NCI-H748 treated with DMSO at 0.1 percent for 48 hours (cell line): ENCODE data around the gene ADNP2.

Source experiments
- DNase-seq: peaks from one replicate; lab custom pipeline; 2025; lab: John Stamatoyannopoulos, UW

ADNP2 gene

DNA sequence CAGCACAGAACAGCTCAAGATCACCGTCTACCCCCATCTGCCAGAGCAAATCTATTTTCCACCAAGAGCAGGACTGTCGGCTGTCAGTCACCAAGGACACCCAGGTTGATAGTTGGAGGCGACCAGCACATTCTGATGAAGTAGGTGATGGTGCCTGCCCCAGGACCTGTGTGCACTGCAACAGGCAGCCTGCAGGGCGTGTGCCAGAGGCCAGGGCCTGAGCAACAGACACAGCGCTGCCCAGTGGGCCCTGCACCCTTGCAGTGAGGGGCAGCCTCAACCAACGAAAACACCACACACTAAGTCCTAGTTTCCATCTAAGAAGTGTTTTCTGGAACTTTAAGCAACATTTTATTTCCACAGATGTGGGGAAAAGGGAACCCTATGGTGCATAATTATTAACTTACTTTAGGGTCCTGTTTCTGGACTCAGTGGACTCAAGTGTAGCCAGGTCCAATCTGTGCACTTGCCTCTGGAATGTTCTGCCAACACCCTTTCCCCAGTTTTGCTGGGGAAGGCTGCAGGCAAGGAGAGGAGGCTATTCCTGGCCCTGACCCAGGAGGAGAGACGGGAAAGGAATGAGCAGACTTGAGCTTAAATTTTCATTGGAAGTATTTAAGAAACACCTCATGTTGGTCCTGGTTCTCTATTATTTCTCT, 61.5 kb downstream of the ADNP2 start:
- no peak for DNase-seq

- DNase-seq: no peak
These were observed 62.2 kb downstream of the ADNP2 start for GRCh38 chr18:80171054-80171872.

- DNase-seq: no peak
These were observed 63.0 kb downstream of the ADNP2 start for GRCh38 chr18:80172056-80172455.

- no peak for DNase-seq
These were observed 64.0 kb downstream of the ADNP2 start for GRCh38 chr18:80173060-80173459.

- no peak for DNase-seq
These were observed 66.6 kb downstream of the ADNP2 start for GRCh38 chr18:80175451-80176204.

- no peak for DNase-seq
These were observed 67.4 kb downstream of the ADNP2 start for GRCh38 chr18:80176334-80177073.

DNA sequence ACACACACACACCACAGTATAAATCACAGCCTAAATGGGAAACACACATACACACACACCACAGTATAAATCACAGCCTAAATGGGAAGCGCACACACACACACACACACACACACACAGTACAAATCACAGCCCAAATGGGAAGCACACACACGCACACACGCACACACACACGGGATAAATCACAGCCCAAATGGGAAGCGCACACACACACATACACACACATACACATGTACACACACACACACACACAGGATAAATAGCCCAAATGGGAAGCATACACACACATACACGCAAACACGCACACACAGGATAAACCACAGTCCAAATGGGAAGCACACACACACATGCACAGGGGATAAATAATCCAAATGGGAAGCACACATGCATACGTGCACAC, 68.1 kb downstream of the ADNP2 start:
- DNase-seq: no peak

GRCh38 chr18:80178935-80179818, 70.1 kb downstream of the ADNP2 start:
- no peak for DNase-seq

DNA sequence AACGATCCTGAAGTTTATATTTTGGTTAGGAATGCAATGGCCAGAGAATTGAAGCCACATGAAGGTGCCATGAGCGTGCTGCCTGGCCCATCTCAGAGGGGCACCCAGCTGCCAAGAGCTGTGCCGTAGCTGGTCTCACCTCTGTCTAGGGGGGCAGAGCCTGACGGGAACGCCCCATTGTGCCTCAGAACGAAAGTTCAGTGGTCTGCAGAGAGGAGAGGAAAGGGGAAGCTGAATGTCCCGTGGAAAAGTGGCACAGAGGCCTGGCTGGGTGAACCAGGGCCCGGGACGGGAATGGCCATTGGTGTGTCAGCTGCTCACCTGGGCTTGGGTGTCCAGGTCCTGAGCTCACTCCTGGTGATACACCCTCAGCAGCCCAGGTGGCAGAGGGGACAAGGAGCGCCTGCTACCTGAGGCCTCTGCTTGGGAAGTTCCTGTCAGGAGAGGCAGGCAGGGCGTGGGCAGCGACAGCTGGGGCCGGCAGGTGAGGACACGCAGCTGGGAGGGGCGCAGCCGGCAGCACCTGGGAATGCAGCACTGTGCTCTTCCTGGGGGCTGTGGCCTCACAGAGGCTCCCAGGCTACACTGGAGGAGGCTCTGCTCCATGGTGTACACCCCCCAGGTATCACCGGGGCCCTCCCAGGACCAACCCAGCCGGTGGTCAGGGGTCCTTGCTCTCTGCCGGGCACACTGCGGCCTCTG, 70.9 kb downstream of the ADNP2 start:
- DNase-seq: no peak

- DNase-seq: no peak
These were observed 71.9 kb downstream of the ADNP2 start for GRCh38 chr18:80180778-80181564.

DNA sequence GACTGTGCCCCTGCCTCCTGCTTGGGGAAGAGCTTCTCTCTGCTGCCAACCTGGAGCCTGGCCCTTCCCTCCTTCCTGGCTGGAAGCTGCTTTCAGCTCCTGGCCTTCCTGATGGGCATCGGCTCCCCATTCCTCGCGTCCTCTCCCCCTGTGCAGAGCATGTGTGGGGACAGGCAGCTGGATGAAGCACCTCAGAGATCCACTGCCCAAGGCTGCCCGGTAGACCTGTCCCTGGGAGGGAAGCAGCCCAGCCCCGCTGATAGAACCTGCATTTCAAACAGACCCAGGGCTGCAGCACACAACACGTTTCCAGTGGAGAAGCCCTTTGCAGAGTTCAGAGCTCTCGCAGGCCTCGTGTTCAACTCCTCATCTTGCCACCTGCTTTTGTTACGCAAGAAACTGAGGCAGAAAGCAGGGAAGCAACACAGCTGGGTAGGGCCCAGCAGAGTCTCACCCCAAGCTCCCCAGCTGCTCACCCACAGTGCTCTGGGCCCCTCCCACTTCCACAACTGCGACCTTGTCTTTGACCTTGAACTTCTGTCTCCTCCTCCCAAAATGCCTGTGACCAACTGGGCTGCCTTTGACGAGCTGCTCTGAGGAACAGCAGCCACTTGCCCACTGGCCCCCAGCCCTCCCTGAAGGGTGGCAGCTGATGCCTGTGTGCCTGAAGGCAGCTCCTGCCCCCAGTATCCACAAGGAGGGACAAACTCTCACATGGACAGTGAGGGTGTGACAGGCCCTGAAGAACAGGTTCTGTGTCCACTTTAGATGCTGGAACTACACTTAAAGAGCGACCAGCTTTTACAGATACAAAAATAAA, 72.8 kb downstream of the ADNP2 start:
- no peak for DNase-seq

DNA sequence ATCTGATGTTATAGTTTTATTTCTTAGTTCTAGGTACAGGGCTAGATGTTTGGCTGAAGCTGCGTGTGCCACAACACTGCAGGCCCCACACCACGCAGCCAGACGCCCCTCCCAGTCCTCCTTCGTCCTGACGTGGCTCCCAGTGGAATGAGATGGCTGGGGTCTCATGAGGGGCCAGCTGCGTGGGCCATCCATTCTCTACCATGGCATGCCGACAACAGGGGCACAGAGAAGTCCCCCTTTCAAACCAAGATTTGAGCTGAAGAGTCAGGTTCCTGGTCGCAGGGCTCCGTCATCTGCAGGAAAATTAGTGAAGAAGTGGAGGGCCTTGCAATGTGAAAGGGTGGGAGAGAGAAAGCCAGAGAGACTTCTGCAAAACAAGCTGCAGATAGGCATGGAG, 73.8 kb downstream of the ADNP2 start:
- DNase-seq: no peak

- DNase-seq: no peak
These were observed 74.4 kb downstream of the ADNP2 start for GRCh38 chr18:80183273-80184050.

GRCh38 chr18:80184243-80184772, 75.2 kb downstream of the ADNP2 start:
- DNase-seq: no peak

GRCh38 chr18:80185545-80185944, 76.5 kb downstream of the ADNP2 start:
- DNase-seq: no peak

DNA sequence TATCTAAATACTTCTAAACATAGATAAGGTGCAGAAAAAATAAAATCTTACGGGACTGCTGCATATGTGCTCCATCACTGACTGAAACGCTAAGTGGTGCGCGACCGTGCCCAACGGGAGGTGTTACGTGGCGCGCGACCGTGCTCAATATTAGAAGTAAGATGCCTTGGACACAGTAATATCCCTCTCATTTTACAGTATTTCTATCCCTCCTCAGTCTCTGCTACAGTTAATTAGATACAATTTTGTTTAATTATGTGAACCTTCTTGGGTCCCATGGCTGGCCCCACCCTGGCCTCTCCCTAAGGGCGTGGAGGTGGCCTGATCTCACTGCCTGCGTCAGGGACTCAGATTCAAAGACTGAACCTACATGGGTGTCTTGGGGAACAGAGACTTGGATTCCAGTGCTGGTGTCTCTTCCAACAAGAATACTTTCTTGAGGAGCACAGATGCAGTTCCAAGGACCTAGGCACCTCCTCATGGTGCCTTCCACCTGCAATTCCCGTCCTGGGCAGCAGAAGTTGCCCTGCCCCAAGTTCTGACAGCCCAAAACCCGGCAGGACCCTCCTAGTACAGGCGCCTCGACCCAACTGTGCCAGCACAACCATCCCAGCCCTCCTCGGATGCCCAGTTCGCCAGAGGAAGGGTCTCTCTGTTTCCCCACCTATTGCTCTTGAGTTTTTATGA, 79.0 kb downstream of the ADNP2 start:
- DNase-seq: no peak
